Activated naive CD4-positive, alpha-beta T cell treated with anti-CD3 and anti-CD28 coated beads, Interleukin-2, amount 50 U/mL, for 16 hours (primary cell): ENCODE measurements around the gene ESYT2.
A peak's percentile ranks its signal among the peaks of the same experiment; 100 is the strongest.
"Not testable (repeated sequence)": the region's sequence is repeated elsewhere in the genome, so short reads cannot be mapped to it uniquely, and the experiment has no call there.

Experiments
- DNase-seq: peaks from one replicate; pipeline ENCODE4 v3.0.0-alpha.2; 2020

ESYT2 gene

DNA sequence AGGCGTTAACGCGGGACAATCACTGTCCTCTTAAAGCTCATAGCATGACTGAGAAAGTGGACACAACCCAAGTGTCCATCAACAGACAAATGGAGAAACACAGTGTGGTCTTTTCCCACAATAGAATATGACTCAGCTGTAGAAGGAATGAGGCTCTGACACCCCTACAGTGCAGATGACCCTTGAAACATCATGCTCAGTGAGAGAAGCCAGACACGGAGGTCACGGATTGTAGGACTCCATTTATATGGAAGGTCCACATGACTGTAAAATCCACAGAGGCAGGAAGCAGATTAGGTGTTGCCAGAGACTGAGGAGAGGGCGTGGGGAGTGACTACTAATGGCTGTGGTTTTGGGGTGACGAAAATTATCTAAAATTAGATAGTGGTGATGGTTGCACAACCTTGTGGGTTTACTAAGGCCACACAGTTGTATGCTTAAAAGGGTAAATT is 118.6 kb downstream of the ESYT2 start:
- DNase-seq: no peak

- DNase-seq: no peak
Observed at GRCh38 chr7:158707610-158708009, 121.7 kb downstream of the ESYT2 start.

GRCh38 chr7:158706710-158707590 is 122.4 kb downstream of the ESYT2 start:
- DNase-seq: no peak

DNA sequence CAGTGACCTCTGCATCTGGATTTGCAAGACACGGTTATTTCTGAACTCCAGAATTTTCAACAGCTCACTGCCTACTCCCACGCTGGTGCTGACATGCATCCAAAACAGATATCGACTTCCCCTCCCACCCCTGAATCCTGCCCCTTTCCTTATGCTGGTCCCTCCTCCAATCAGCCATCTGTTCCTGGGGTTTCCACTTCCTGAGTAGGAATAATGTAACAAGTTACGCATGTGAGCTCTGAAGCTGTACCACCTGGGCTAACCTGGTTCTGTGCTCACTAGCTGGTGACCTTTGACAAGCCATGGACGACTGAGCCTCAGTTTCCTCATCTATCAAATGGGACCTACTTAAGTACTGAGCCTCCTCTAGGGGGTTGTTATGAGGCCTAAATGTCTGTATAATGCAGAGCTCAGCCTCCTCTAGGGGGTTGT is 123.0 kb downstream of the ESYT2 start:
- DNase-seq: no peak

- no peak for DNase-seq
Observed at GRCh38 chr7:158705234-158705850, 124.0 kb downstream of the ESYT2 start.

DNA sequence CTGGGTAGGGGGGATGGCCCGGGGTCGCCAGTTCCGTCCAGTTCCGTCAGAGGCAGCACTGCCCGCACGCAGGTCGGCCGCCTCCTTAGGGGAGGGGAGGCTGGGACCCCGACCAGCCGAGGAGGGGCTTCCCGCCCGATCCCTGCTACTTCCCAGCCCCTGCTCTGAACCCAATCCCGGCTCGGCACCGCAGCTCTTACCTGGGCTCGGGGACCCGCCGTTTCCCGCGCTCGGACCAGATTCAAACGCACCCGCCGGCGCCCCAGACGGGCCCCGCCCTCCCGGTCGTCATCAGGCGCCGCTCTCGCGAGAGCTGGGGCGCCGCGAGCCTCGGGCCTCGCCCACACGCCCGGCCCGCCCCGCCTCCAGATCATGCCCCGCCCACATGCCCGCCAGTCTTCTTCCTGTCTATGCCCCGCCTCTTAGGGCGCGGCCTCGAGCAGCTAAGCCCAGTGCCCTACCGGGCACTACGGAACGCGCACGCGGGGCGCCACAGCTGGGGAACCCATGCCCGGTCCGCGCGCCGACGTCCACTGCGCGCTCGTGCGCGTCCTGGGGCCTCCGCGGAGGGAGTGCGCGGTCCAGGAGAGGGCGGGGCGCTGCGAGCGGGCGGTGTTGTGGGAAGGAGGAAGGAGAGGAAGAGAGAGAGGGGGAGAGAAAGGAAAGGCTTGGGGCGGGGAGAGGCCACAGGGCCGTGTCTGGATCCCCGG is 124.6 kb downstream of the ESYT2 start, which contains the start of gene NCAPG2:
Gene NCAPG2, minus strand, starts transcription at position 281 of the 710 bp plus-strand sequence. CDS start 2,905 bp downstream, outside the sequence.
- DNase-seq: peak; percentile 98

DNA sequence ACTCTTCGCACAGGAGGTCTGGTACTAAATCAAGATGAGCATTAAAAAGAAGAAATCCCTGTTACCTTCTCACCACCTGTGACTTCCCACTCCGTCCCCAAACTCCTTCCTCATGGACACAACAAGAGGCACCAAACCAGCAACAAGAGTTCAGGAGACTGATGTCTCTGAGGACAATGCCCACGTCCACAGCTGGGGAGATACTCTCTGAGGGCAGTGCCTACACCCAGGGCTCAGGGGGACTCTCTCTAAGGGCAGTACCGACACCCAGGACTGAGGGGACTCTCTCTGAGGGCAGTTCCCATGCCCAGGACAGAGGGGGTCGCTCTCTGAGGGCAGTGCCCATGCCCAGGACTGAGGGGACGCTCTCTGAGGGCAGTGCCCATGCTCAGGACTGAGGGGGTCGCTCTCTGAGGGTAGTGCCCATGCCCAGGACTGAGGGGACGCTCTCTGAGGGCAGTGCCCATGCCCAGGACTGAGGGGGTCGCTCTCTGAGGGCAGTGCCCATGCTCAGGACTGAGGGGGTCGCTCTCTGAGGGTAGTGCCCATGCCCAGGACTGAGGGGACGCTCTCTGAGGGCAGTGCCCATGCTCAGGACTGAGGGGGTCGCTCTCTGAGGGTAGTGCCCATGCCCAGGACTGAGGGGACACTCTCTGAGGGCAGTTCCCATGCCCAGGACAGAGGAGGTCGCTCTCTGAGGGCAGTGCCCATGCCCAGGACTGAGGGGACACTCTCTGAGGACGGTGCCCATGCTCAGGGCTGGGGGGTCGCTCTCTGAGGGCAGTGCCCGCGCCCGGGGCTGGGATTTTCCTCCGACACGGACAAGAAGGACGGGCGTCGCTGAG is 125.4 kb downstream of the ESYT2 start:
- DNase-seq: not testable (repeated sequence)

DNA sequence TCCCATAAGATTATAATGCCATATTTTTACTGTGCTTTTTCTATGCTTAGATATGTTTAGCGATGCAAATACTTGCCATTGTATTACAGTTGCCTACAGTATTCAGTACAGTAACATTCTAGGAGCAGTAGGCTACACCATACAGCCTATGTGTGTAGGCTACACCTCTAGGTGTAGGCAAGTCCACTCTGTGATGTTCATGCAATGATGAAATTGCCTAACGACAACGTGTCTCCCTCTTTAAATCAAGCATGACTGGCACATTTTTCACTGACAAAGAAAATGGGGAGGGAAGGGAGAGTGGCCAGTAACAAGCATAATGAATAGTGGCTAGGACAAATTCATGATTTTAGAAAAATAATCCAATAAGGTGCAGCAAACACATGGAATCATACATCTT is 126.4 kb downstream of the ESYT2 start:
- DNase-seq: no peak

- DNase-seq: no peak
Observed at GRCh38 chr7:158702196-158702595, 127.1 kb downstream of the ESYT2 start.

- no peak for DNase-seq
Observed at GRCh38 chr7:158700008-158700407, 129.3 kb downstream of the ESYT2 start.

DNA sequence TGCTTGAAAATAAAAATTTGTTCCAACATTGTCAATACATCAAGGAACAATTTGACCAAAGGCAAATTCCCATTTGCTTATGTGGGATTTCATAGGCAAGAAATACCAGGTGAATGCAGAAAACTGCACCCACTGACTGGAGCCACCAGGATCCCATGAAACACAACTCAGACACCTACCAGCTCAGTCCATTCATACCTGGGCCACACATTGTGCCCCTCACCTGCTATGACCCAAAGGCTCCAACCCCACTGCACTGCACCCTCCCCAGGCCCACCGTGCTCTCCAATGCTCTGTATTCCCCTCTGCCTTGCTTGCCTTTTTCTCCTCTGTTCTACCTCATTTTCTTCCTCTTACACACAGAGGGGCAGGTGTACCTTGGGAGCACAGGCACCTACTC is 130.0 kb downstream of the ESYT2 start:
- no peak for DNase-seq

GRCh38 chr7:158698657-158699195 is 130.6 kb downstream of the ESYT2 start:
- DNase-seq: no peak

- not testable (repeated sequence) for DNase-seq
Observed at GRCh38 chr7:158697597-158697996, 131.7 kb downstream of the ESYT2 start.

- DNase-seq: peak; percentile 41
Observed at GRCh38 chr7:158695726-158696452, 133.4 kb downstream of the ESYT2 start.

DNA sequence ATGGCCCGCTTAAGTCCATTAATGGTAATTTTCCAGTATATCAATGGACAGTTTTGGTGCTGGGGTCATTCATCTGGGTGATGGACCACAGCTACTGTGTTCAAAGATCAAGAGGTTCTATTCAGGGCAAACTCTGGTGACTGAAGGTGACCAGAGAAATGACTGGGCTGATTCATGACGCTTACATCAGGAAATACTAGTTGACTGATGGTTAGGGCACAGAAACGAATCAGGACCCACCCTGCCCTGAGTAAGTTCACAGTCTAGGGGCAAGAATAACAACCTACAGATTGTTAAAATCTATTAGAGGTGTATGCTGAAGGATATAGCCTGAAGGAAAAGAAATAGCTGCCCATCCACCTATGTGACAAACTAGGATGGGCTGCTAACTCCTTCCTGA is 134.3 kb downstream of the ESYT2 start:
- DNase-seq: no peak

DNA sequence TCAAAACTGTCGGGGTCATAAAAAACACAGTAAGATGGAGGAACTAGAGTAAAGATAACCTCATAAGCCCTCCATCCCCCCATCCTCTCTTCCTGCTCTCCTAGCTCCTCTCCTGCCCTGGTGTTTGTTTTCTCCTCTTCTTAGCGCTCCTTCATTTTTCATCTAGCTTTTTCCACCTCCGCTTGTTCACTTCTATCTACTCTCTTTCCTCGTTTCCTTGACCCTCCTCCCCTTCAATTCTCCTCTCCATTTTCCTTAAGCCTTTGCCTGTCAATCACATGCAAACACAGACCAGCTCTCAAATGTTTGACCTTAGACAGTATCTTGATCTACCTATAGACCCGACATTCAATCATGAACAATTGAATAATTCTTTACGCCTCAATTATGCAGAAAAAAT is 134.7 kb downstream of the ESYT2 start:
- DNase-seq: no peak

- no peak for DNase-seq
Observed at GRCh38 chr7:158689488-158689887, 139.8 kb downstream of the ESYT2 start.

DNA sequence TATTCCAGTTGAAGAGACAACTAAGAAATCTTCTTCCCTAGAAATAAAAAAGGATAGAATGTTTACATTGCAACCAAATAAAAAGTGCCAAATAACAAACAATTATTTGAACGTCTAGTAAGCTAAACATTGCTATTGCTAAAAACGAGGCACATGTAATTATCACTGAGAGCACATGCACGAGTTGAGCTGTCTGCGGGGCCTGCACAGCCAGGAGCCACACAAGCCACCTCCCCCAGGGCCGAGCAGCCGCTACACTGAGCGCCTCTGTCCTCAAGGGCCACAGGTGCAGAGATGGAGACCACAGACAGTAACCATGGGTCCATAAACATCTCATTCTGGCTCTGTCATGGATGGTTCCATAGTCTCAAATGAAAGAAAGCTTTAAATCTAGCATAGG is 141.9 kb downstream of the ESYT2 start:
- DNase-seq: no peak

GRCh38 chr7:158685693-158686092 is 143.6 kb downstream of the ESYT2 start:
- no peak for DNase-seq

- no peak for DNase-seq
Observed at GRCh38 chr7:158684329-158684728, 145.0 kb downstream of the ESYT2 start.

GRCh38 chr7:158683541-158683940 is 145.8 kb downstream of the ESYT2 start:
- no peak for DNase-seq
